NOMO-1 treated with DMSO at 0.1 percent for 48 hours (cell line): ENCODE data around the gene LCN10.
"Not testable (repeated sequence)": the region's sequence is repeated elsewhere in the genome, so short reads cannot be mapped to it uniquely, and the experiment has no call there.

Source experiments
- DNase-seq: peaks from one replicate; lab custom pipeline; 2025; ENCODE audit not compliant: unreplicated experiment; lab: John Stamatoyannopoulos, UW

Gene LCN10

DNA sequence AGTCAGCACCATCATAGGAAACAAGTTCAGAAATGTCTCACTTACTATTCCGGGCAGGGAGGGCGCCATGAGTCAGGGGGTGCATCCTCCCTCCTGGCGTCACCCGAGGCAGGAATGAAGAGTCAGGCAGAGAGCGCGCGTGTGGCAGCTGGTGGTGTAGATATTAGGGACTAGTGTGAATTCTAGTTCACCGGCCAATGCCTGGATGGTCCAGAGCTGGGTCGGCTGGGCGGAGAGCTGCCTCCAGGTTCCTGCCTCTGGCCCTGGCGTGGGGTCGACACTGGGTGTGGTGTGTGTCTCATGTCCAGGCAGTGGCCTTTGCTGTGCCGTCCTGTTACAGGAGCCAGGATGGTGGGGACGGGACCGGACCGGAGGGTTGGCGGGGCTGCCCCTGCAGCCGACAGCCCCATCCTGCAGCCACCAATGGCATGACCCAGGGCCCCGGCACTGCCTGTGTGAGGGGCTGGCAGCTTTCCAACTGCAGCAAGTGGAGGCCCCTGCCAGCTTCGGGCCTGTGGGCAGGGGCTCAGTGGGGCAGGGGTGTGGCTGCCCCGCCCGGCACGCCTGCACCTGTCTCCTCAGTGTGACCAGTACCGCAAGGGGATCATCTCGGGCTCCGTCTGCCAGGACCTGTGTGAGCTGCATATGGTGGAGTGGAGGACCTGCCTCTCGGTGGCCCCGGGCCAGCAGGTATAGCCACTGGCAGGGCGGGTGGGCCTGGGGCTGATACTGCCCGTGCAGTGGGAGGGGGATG, 21.2 kb downstream of the LCN10 start:
- no peak for DNase-seq

DNA sequence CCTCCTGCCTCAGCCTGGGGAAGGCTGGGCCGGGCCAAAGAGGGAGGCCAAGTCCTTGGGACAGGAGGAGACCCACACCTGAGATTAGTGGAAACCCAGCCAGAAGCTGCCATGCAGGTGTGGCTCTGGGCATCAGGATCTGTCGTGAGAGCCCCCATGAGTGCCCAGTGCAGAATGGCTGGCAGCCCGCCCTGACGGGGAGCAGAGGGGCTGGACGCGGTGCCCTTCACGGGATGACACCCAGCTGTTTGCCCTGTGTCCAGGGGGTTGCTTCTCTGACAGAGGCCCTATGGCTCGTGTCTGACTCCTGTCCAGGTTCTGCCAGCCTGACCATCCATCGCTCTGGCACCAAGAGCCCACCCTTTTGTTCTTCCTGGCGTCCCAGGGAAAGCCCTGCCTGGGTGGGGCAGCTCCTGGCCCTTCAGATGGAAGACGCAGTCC, 21.8 kb downstream of the LCN10 start:
- DNase-seq, result no peak

DNA sequence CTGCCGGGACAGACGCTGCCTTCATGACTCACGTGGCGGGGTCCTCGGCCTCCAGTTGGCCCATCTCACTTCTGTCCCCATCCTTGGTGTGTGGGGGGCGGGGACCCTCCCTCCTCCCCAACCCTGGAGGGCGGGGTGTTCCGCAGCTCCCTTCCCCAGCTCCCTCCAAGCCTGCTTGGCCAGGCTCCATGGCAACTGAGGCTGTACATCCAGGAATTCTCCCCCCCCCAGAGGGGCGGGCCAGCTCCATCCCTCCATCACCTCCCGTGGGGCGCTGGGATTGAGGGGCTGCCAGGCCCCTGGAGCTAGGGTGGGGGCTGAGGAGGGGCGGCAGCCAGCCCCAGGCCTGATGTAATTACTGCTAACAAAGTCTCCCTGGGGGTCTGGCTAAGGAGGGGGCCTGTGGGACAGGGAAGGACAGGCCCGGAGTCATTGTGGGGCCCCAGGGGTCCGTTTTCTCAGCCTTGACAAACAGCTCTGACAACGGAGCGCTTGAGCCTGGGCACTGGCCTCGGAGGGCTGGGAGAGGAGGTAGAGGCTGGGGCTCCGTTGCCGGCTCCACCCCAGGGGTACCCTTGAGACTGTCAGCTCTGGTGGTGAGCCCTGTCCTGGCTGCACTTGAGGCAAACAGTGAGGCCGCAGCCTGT, 22.4 kb downstream of the LCN10 start:
- DNase-seq, result no peak

DNA sequence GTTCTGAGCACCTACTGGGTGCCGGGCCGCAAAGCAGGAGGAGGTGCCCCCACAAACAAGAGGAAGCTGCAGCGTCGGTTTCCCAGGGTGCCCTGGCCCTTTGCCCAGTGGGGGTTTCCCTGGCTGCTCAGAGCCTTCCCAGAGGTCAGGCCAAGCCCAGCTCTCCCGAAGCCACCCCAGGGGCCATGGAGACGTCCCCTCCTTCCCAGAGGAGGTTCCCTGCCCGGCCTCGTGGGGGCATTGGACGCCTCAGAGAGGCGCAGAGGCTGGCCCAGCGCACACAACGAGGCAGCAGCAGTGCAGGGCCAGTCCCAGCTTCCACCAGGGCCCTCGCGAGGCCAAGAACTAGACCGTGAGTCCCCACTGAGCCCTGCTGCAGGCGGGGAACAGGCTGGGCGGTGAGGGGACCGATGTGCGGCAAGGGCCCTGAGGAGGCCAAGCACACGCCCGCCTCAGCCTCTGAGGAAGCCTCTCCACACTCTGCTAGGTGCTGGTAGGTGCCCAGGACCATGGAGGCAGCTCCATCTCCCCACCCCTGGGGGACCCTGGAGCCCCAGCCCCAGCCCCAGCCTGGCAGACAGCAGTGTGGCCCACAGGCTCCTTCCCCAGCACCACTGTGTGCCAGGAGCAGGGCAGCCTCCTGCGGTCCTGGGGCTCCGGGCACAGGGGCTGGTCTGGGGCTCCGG, 23.4 kb downstream of the LCN10 start:
- DNase-seq, result no peak

DNA sequence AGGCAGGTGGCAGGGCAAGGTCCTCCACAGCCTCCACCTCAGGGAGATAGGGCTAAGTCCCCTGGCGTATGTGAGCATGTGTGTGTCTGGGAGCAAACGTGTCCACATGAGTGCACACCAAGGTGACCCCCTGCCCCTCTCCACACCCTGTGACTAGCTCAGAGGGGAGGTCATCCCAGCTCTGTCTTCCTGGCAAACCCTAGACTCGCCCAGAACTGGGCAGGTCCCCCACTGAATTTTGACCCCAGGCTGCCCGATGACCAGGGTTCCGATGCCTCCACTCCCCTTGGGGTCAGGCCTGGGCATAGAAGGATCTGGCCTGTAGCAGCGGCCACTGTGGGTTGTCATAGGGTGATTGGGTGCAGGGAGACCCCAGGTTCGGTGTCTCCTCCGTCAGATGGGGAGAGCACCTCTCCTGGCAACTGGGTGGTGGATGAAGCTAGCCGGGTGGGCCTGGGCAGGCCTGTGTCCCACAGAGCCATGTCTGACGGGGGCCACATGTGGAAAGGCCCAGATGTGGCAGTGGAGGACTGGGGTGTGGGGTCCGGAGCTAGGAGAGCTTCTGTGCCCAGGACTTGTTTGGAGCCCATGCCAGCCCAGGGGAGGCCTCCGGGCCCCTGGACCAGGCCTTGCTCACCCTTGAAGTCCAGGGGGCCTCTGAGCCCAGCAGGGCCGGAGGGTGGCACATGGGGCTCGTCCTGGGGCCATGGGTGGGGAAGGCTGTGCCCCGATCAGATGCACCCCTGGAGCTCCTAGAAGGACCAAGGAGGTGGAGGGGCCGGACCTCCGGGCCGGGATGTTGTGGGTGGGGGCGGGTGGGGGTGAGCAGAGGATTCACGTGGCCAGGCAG, 24.2 kb downstream of the LCN10 start:
- no peak for DNase-seq

DNA sequence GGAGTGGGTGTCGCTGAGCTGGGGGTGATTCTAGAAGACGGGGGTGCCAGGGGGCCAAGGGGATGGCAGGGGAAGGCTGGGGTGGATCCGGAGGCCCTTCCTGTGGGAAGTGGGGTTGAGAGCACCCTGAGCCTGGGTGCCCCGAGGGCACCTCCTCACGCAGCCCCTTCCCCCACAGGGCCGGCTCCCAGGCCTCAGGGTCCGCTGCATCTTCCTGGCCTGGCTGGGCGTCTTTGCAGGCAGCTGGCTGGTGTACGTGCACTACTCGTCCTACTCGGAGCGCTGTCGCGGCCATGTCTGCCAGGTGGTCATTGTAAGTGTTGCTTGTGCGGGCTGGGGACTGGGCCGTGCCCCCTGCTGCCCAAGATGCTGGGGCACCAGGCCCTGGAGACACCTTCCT, 25.3 kb downstream of the LCN10 start:
- no peak for DNase-seq

DNA sequence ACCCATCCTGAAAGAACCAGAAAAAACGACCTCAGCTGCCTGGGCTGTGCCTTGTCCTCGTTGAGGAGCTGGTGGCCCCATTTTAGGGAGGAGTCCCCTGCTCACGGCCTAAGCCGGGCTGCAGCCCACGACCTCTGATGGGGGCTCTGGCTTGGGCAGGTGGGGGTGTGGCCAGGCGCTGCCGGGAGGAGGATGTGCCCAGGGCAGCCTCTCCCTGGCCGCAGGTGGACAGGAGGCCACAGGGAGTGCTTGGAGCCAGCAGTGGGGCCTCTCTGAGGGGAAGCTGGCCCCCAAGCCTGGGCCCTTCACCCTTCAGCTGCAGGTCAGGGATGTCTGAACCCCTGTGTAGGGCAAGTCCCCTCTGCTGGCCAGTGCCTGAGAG, 27.9 kb downstream of the LCN10 start:
- DNase-seq, result no peak

DNA sequence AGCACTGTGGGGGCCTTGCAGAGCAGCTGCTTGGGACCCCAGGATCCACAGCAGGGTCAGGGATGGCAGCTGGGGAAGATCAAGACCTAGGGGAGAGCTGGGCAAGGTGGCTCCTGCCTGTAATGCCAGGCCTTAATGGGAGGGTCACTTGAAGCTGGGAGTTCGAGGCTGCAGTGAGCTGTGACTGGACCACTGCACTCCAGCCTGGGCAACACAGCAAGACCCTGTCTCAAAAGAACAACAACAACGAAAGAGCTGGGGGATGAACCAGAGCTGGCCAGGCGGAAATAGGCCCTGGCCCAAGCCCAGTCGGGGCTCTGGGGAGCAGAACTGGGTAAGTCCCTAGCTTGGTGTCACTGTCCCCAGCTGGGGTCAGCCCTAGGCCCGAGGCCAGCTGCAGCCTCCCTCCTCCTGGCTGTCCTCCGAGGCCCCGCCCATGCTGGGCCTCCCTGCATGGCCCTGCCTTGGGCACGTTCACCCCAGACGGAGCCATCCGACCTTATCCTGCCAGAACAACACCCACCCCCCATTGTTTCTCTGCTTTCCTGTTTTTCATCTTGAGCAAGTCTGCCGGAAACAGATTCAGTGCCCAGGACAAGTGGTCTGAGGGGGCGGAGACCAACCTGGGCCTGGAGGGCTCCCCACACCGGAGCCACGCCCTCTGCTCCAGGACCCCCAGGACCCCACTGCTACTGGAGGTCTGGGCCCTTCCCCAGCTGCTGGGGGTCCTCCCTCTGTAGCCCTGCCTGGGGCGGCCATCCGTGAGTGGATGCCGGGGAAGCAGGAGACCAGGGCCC, 28.4 kb downstream of the LCN10 start:
- DNase-seq, result no peak

DNA sequence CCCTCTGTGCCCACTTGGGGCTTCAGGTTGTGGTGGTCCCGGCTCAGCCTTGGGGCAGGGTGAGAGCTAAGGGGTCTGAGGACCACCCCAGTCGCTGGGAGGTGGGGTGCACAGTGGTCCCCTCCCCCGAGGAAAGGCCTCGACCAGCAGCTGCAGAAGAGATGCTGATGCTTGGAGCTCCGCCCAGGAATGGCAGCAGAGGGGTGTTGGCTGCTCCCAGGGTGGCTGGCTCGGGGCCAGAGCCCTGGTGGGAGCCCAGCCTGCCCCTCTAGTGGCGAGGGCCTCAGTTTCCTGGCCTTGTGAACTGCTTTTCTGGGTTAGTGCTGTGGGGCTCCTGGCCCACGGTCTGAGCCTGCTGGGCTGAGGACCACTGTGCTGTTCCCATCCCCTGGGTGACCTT, 29.2 kb downstream of the LCN10 start:
- no peak for DNase-seq

DNA sequence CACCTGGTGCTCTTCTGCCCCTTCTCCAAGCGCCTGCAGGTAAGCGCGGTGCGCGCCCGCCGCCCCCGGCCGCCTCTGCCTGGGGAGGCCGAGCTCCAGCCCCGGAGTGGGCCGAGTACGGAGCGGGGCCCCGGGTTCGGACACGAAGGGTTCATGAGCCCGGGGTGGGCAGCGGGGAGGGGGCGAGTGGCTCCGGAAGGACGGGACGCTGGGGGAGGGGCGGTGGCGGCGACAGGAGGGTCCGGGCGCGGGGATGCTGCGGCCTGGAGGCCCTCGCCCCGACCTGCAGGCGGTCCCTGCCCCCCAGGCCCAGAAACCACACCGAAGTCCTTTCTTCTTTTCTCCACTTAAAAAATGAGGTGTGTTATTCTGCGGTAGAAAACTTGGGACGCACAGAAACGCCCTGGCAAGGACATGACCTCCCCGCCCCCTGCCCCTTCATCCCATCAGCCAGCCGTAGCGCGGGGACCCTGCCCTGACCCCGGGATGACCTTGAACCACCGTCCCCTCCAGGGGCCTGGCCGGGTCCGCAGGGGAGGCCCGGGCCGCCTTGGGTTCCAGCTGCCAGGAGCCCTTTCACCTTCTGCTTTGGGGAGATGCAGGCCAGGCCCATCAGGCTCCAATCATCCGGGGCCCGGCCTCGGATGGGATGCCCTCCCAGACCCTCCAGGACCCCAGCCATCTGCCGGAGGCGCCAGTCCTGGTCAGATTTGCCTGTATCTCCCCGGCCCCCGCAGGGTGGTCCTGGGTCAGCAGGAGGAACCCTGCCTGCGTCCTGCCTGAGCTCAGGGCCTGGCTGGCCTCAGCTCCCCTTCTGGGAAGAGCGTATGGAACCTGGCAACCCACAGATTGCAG, 29.8 kb downstream of the LCN10 start:
- DNase-seq, result no peak

DNA sequence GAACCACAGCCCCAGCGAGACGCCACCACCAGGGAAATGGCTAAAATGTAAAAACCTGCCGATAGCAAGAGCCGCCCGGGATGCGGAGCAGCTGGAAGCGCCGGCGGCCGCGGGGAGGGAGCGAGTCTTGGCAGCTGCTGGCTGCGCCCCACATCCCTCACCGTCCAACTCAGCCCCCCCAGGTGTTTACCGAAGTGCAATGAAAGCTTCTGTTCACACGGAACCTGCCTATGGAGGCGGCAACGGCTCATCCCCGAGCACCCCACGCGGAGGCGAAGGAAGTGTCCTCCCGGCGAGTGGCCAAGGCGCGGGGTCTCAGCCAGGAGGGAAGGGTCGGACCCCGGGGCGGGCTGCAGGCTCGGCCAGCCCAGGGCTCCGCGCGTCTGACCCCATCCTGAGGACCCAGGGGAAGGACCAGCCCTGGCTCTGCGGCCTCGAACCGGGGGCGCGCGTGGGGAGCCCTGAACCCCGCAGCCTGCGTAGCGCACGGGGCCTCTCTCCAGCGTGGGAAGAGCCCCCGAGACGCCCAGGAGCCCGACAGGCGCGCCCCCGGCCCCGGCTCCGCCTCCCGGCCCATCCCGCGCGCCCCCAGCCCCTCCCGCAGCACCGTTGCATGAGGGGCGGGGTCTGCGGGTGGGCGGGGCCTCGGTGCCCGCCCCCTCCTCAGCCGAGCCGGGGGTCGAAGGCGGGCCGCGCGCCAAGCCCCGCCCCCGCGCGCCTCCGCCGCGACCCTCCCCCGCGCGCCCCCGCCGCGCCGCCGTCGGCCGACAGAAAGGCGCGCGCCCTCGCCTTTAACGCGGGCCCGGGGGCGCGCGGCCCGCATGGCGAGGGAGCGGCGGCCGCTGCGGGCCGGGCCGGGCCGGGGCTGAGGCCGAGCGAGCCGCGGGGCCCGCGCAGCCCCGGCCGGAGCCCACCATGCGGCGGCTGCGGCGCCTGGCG, 30.7 kb downstream of the LCN10 start, which contains the start of gene DIPK1B:
Gene DIPK1B, plus strand, starts transcription at position 822 of the 939 bp plus-strand sequence. Its CDS starts 94 bp downstream, at position 916.
- DNase-seq, result no peak

DNA sequence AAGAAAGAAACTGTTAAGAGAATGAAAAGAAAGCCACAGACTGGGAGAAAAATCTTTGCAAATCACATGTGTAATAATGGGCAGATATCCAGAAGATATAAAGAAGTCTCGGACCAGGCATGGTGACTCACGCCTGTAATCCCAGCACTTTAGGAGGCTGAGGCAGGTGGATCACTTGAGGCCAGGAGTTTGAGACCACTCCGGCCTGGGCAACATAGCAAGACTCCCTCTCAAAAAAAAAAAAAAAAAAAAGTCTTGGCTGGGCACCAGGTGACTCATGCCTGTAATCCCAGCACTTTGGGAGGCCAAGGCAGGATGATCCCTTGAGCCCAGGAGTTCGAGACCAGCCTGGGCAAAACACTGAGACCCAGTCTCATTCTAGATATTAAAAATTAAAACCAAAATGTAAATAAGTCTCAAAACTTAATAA, 31.5 kb downstream of the LCN10 start:
- not testable (repeated sequence) for DNase-seq

DNA sequence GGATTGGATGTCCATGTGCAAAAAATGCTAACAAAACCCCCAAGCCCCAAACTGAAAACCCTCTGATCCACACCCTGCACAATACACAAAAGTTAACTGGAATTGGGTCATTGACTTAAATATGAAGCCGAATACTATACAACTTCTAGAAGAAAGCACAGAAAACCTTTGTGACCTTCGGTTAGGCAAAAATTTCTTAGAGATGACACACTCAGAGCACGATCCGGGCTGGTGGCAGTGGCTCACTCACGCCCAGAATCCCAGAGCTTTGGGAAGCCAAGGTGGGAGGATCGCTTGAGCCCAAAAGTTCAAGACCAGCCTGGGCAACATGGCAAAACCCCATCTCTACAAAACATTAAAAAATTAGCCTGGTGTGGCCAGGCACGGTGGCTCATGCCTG, 32.2 kb downstream of the LCN10 start:
- no peak for DNase-seq

DNA sequence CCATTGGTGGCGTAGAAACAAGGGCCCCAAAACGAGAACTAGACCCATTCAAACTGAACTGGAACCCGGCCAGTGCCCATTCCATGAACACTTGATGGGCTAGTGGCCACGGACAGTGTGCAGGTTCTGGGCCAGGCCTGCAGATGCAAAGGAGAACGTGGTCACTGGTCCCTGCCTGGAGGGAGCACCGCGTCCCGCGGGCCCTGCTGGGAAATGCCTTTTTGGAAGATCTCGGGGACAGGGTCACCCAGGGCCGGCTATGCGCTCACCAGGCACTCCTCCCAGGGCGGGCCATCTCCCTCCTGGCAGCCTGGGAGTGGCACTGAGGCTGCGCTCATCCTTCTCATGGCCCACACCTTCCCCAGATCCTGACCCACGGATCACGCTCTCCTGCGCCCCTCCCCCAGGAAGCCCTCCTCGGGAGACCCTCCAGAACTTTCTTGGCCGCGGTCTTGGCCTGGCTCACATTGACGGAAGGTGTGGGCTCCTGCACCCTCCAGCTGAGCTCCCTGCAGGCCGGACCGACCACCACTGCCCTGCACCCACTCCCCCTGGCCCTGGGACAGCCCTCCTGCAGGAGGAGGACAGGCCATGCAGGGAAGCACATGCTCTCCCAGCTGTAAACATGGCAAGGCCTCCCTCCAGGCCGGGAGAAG, 33.2 kb downstream of the LCN10 start:
- DNase-seq, result no peak

DNA sequence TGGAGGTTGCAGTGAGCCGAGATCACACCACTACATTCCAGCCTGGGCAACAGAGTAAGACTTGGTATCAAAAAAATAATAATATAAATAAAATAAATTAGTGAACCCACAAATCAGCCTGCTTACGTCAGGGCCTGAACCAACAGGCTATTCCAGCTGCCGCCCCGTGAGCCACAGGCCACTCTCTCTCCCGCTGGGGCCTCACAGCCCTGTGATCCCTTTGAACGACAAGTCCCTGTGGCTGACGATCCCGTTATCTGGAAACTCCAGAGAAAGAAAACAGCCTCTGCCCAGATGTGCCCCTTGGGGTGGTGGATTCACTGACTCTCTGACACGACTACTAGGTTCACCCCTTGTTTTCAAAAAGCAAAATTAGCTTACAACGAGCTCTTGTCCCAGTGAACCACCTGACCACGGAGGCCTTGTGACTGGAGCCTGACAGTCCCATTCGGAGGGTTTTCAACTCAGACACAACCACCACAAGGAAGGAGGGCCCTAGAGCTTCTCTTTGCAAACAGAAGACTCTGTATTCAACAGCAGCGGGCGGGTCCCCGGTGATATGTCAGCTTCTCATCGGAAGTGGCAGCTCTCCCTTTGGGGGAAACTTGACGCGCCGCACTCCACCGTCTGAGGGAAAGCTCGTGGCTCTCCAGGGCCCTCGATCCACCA, 34.8 kb downstream of the LCN10 start:
- no peak for DNase-seq

DNA sequence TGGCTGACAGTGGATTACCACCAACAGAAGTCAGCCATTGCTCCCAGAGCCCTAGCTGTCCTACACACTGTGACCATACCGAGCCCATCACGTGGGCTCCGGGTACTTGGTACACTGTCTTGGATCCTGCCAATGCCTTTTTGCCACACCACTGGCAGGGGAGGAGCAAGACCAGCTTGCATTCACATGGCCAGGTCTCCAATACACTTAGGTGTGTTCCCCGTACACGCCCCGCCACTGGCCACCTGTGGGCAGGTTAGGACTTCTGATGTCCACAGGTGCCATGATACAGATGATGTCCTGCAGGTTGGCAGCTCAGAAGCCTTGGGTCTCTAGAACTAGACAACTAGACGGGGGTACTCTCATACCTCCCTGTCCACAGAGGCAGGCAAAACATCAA, 35.7 kb downstream of the LCN10 start:
- no peak for DNase-seq

DNA sequence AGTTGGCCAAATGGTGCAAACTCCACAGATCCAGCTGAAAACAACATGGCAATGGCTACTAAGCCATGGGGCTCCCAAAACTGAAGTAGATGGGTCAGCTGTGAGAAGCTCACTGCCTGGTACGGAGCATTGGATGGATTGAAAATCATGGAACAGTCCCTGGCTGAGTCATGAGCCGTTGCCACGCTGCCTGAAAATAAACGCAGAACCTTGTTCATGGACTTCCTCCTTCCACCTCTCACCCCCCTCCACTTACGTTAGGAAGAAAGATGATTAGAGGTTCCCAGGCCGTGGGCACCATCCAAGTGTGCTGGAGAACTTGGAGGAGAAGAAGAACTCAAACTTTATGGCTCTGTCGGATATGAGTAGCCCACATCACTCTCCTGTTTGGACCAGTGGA, 37.2 kb downstream of the LCN10 start:
- peak; percentile 61 for DNase-seq
